ENCODE data around the gene TAOK3. TPM values are rescaled to one million over a fixed set of nuclear protein-coding genes. Genes with fewer than 3 reads are reported as not detected.

Gene TAOK3
- total and polyA plus RNA-seq, 10 of the 15 experiments (the other 5 are each of a cell fraction or from before 2014, with no cell fraction given): 41.3 to 131 (median 57.8) TPM

- TF ChIP-seq EED (IDR thresholded peaks at IDR 0.05; ENCODE audit: low read depth) (peak; percentile 50; the same call in 1 of the 2 replicates), RELB (IDR thresholded peaks at IDR 0.05; ENCODE audit: low read depth) (peak; percentile 31; the same call in 1 of the 2 replicates), KLF5 (IDR thresholded peaks at IDR 0.05; ENCODE audit: partially characterized antibody) (no peak), DPF2 (IDR thresholded peaks at IDR 0.05) (0 out of 2 replicates have a peak, but pooled peaks have one; percentile 33), NBN (IDR thresholded peaks at IDR 0.05) (0 out of 2 replicates have a peak, but pooled peaks have one; percentile 46), TCF7 (IDR thresholded peaks at IDR 0.05; ENCODE audit: borderline replicate concordance) (no peak), RUNX3 (IDR thresholded peaks at IDR 0.05; ENCODE audit: low read length) (peak; percentile 60), BCL11A (IDR thresholded peaks at IDR 0.05; ENCODE audit: low read depth, low read length) (0 out of 2 replicates have a peak, but pooled peaks have one; percentile 31), SPI1 (IDR thresholded peaks at IDR 0.05; ENCODE audit: borderline replicate concordance, insufficient read depth, low read depth, low read length) (peak; percentile 97), CTCF (IDR thresholded peaks at IDR 0.05 in 2 of 3, conservative IDR thresholded peaks at IDR 0.05 in 1 of 3; ENCODE audit: control insufficient read depth in 2 of 3, extremely low read depth in 1 of 3, insufficient read depth in 1 of 3, low read depth in 3 of 3, low read length in 3 of 3) (no peak), MEF2B (IDR thresholded peaks at IDR 0.05; ENCODE audit: partially characterized antibody, poor library complexity, severe bottlenecking) (no peak), CHD2 (IDR thresholded peaks at IDR 0.05; ENCODE audit: borderline replicate concordance, low read depth, low read length) (no peak), IKZF2 (IDR thresholded peaks at IDR 0.05) (peak; percentile 73 to 74; a peak in 3 of 4 replicates), IKZF1 (conservative IDR thresholded peaks at IDR 0.05) (peak; percentile 64), RB1 (IDR thresholded peaks at IDR 0.05; ENCODE audit: borderline replicate concordance) (no peak)
- TF ChIP-seq, protein P1, sequence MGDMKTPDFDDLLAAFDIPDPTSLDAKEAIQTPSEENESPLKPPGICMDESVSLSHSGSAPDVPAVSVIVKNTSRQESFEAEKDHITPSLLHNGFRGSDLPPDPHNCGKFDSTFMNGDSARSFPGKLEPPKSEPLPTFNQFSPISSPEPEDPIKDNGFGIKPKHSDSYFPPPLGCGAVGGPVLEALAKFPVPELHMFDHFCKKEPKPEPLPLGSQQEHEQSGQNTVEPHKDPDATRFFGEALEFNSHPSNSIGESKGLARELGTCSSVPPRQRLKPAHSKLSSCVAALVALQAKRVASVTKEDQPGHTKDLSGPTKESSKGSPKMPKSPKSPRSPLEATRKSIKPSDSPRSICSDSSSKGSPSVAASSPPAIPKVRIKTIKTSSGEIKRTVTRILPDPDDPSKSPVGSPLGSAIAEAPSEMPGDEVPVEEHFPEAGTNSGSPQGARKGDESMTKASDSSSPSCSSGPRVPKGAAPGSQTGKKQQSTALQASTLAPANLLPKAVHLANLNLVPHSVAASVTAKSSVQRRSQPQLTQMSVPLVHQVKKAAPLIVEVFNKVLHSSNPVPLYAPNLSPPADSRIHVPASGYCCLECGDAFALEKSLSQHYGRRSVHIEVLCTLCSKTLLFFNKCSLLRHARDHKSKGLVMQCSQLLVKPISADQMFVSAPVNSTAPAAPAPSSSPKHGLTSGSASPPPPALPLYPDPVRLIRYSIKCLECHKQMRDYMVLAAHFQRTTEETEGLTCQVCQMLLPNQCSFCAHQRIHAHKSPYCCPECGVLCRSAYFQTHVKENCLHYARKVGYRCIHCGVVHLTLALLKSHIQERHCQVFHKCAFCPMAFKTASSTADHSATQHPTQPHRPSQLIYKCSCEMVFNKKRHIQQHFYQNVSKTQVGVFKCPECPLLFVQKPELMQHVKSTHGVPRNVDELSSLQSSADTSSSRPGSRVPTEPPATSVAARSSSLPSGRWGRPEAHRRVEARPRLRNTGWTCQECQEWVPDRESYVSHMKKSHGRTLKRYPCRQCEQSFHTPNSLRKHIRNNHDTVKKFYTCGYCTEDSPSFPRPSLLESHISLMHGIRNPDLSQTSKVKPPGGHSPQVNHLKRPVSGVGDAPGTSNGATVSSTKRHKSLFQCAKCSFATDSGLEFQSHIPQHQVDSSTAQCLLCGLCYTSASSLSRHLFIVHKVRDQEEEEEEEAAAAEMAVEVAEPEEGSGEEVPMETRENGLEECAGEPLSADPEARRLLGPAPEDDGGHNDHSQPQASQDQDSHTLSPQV (IDR thresholded peaks at IDR 0.05): no peak
Observed at GRCh38 chr12:118175823-118176447, 196.8 kb downstream of the TAOK3 start (continued).
